Nephron progenitor cell (in vitro differentiated cells): Measurements from ENCODE around the gene MTG1.

Experiments
- DNase-seq: peaks from one replicate; pipeline ENCODE4 v3.0.0; 2021
- H3K27ac Mint-ChIP-seq: 2 replicates; pipeline ENCODE4 v1.8.0; 2021; ENCODE audit warnings: mild to moderate bottlenecking, moderate library complexity, mixed read lengths
- H3K27me3 Mint-ChIP-seq: 2 replicates; pipeline ENCODE4 v1.8.0; 2021; ENCODE audit warnings: mild to moderate bottlenecking, low read depth, mixed read lengths; ENCODE audit not compliant: poor library complexity
- H3K36me3 Mint-ChIP-seq: 2 replicates; pipeline ENCODE4 v1.8.0; 2021; ENCODE audit warnings: low read depth, mixed read lengths
- H3K4me1 Mint-ChIP-seq: 2 replicates; pipeline ENCODE4 v1.8.0; 2021; ENCODE audit warnings: mixed read lengths
- H3K4me3 Mint-ChIP-seq: 2 replicates; pipeline ENCODE4 v1.8.0; 2021; ENCODE audit warnings: mild to moderate bottlenecking, moderate library complexity, mixed read lengths
- H3K9me3 Mint-ChIP-seq: 2 replicates; pipeline ENCODE4 v1.8.0; 2021; ENCODE audit warnings: mild to moderate bottlenecking, moderate library complexity, mixed read lengths
- CTCF ChIP-seq: fragments of 200-600 bp; sonication (generic); IDR thresholded peaks from 2 replicates; pipeline ENCODE4 v1.5.0; 2021; ENCODE audit warnings: antibody characterized with exemption

The MTG1 gene

GRCh38 chr10:133353988-133354605 is 39.9 kb upstream of the MTG1 start:
- Mint-ChIP-seq H3K36me3 (no peaks in the 10 kb centered on the region), H3K27ac (no peak overlapping the region), H3K4me1 (peaks cover 3% of the 10 kb centered on the region), H3K9me3 (no peaks in the 10 kb centered on the region), H3K4me3 (no peak overlapping the region), H3K27me3 (no peaks in the 10 kb centered on the region)
- no peak for DNase-seq
- no peak for TF ChIP-seq CTCF

GRCh38 chr10:133354672-133355240 is 39.2 kb upstream of the MTG1 start:
- Mint-ChIP-seq H3K4me1 (no peaks in the 10 kb centered on the region), H3K36me3 (no peaks in the 10 kb centered on the region), H3K27me3 (no peaks in the 10 kb centered on the region), H3K27ac (no peak overlapping the region), H3K4me3 (no peak overlapping the region), H3K9me3 (no peaks in the 10 kb centered on the region)
- TF ChIP-seq CTCF = no peak
- DNase-seq = no peak

GRCh38 chr10:133355266-133355665 is 38.7 kb upstream of the MTG1 start:
- Mint-ChIP-seq H3K4me1 (no peaks in the 10 kb centered on the region), H3K9me3 (no peaks in the 10 kb centered on the region), H3K27ac (no peak overlapping the region), H3K27me3 (no peaks in the 10 kb centered on the region), H3K4me3 (no peak overlapping the region), H3K36me3 (no peaks in the 10 kb centered on the region)
- no peak for DNase-seq
- no peak for TF ChIP-seq CTCF

- no peak for TF ChIP-seq CTCF
- no peak for DNase-seq
- H3K36me3 Mint-ChIP-seq = no peaks in the 10 kb centered on the region
- no peak overlapping the region for H3K27ac Mint-ChIP-seq
- no peaks in the 10 kb centered on the region for H3K4me1 Mint-ChIP-seq
- no peaks in the 10 kb centered on the region for H3K27me3 Mint-ChIP-seq
- peak overlapping the region; percentile 64 for H3K4me3 Mint-ChIP-seq
- no peaks in the 10 kb centered on the region for H3K9me3 Mint-ChIP-seq
Observed at GRCh38 chr10:133355991-133356390, 38.0 kb upstream of the MTG1 start.

- no peak overlapping the region for H3K27ac Mint-ChIP-seq
- no peak for DNase-seq
- peaks cover 4% of the 10 kb centered on the region for H3K4me1 Mint-ChIP-seq
Observed at GRCh38 chr10:133356549-133357284, 37.2 kb upstream of the MTG1 start.

More at GRCh38 chr10:133356549-133357284, 37.2 kb upstream of the MTG1 start:
- no peaks in the 10 kb centered on the region for H3K27me3 Mint-ChIP-seq
- peak overlapping the region; percentile 74 for H3K4me3 Mint-ChIP-seq
- no peak for TF ChIP-seq CTCF
- H3K36me3 Mint-ChIP-seq = peaks cover 5% of the 10 kb centered on the region
- H3K9me3 Mint-ChIP-seq = no peaks in the 10 kb centered on the region
